HepG2 (cell line): ENCODE data around the gene TMEM63B. TPM values are rescaled to one million over a fixed set of nuclear protein-coding genes. Genes with fewer than 3 reads are reported as not detected.

Experiments
- ATAC-seq: fragments of 200-7000 bp; cut with Tn5 transposase; 3 replicates; pipeline ENCODE4 v1.9.1; 2020; ENCODE audit warnings: mild to moderate bottlenecking, moderate library complexity
- BruUV-seq: library from RNA; stranded (reverse); fragments of 400-500 nt; replicated peaks from 2 replicates; lab custom pipeline; 2021; lab: Mats Ljungman, UMichigan
- CTCF ChIA-PET: fragments of 300-600 bp; formaldehyde crosslinking; extraction: SDS; loops from one replicate; lab custom pipeline; 2021; ENCODE audit warnings: low total read pairs, inconsistent platforms, low intra/inter-chr PET ratio; lab: Yijun Ruan, JAX
- POLR2A ChIA-PET: fragments of 350-600 bp; sonication (Branson Sonifier 250); formaldehyde crosslinking; loops from one replicate; lab custom pipeline; 2020; ENCODE audit warnings: antibody characterized with exemption, inconsistent platforms; lab: Yijun Ruan, JAX
- DNase-seq: peaks from one replicate; pipeline ENCODE4 v3.0.0-alpha.2; 2015; ENCODE audit warnings: low spot score
- FAIRE-seq: peaks from 3 replicates; lab custom pipeline; 2011; peaks lifted over from hg19 to GRCh38; lab: Jason Lieb, UNC
- H2AFZ ChIP-seq: one replicate; pipeline ENCODE4 v1.6.1; 2011; ENCODE audit warnings: low read length, inconsistent platforms
- H3K27ac ChIP-seq: fragments of 300-600 bp; 3 replicates; pipeline ENCODE4 v1.8.0; 2011; ENCODE audit warnings: mixed run types, mild to moderate bottlenecking, mixed read lengths, low read length, inconsistent platforms; ENCODE audit not compliant: insufficient read depth; ENCODE audit errors: extremely low read length
- H3K27me3 ChIP-seq, 2 experiments: fragments of 200-600 bp in 1 of 2; 2 replicates in 1 of 2; 3 replicates in 1 of 2; pipeline versions ENCODE4 v1.6.0 to v1.8.0; 2011; ENCODE audit warnings: low read length in 2 of 2, mild to moderate bottlenecking in 2 of 2, moderate library complexity in 2 of 2, inconsistent platforms in 1 of 2; ENCODE audit not compliant: insufficient read depth in 2 of 2, control insufficient read depth in 1 of 2
- H3K36me3 ChIP-seq, 2 experiments: fragments of 200-600 bp in 1 of 2; replicated peaks in 1 of 2; 2 replicates in 1 of 2; 3 replicates in 1 of 2; pipeline versions ENCODE4 v1.5.1 to v1.8.0; 2011; ENCODE audit warnings: low read length in 2 of 2, inconsistent platforms in 1 of 2; ENCODE audit not compliant: insufficient read depth in 2 of 2, control insufficient read depth in 1 of 2
- H3K4me1 ChIP-seq: 2 replicates; pipeline ENCODE4 v1.5.1; 2012; ENCODE audit warnings: low read length, inconsistent platforms; ENCODE audit not compliant: insufficient read depth
- H3K4me2 ChIP-seq: 2 replicates; pipeline ENCODE4 v1.6.0; 2011; ENCODE audit warnings: low read depth, low read length, inconsistent platforms
- H3K4me3 ChIP-seq, 3 experiments: fragments of 200-600 bp in 1 of 3; sonication (generic), shearing (Covaris generic) in 1 of 3; replicated peaks in 1 of 3; 2 replicates each; pipeline ENCODE4 v1.5.1; 2011 to 2016; ENCODE audit warnings: low read length in 3 of 3, inconsistent platforms in 2 of 3, low read depth in 2 of 3, mild to moderate bottlenecking in 2 of 3, control low read depth in 1 of 3, mixed read lengths in 1 of 3; ENCODE audit not compliant: insufficient read depth in 1 of 3
- H3K79me2 ChIP-seq: one replicate; pipeline ENCODE4 v1.6.1; 2011; ENCODE audit warnings: low read length, inconsistent platforms; ENCODE audit not compliant: insufficient read depth
- H3K9ac ChIP-seq: 2 replicates; pipeline ENCODE4 v1.6.0; 2011; ENCODE audit warnings: mild to moderate bottlenecking, low read depth, low read length, inconsistent platforms; ENCODE audit not compliant: insufficient read depth
- H3K9me3 ChIP-seq: 2 replicates; pipeline ENCODE4 v1.5.1; 2012; ENCODE audit warnings: mild to moderate bottlenecking, low read length
- H4K20me1 ChIP-seq: 2 replicates; pipeline ENCODE4 v1.6.0; 2011; ENCODE audit warnings: inconsistent platforms, mild to moderate bottlenecking, low read length, moderate library complexity; ENCODE audit not compliant: insufficient read depth
- AGO2 ChIP-seq: fragments of 200-400 bp; formaldehyde crosslinking; optimal IDR thresholded peaks from 2 replicates; pipeline ENCODE3; 2017; ENCODE audit warnings: mild to moderate bottlenecking, low read depth, low read length, moderate library complexity
- CTCF ChIP-seq: sonication (generic); formaldehyde crosslinking; IDR thresholded peaks from 2 replicates; pipeline ENCODE4 v1.5.0; 2020; ENCODE audit warnings: mild to moderate bottlenecking, missing genetic modification reagents, moderate library complexity
- DNMT3B ChIP-seq: conservative IDR thresholded peaks from 2 replicates; pipeline ENCODE4 v1.6.1; 2016; ENCODE audit warnings: missing biosample characterization, control low read depth
- HNRNPL ChIP-seq: fragments of 200-400 bp; formaldehyde crosslinking; IDR thresholded peaks from 2 replicates; pipeline ENCODE4 v1.6.1; 2017; ENCODE audit warnings: mild to moderate bottlenecking, low read depth, low read length
- KDM6A ChIP-seq: IDR thresholded peaks from 2 replicates; pipeline ENCODE4 v1.6.1; 2016; ENCODE audit warnings: low read depth
- PHF8 ChIP-seq: sonication (generic); formaldehyde crosslinking; IDR thresholded peaks from 2 replicates; pipeline ENCODE4 v1.5.0; 2020; ENCODE audit warnings: missing genetic modification reagents
- POLR2A ChIP-seq, 2 experiments: IDR thresholded peaks; 2 replicates each; pipeline ENCODE4 v1.6.1; 2011; ENCODE audit warnings: low read depth in 2 of 2, low read length in 2 of 2, mild to moderate bottlenecking in 1 of 2, moderate library complexity in 1 of 2; ENCODE audit not compliant: insufficient read depth in 1 of 2
- RBFOX2 ChIP-seq: fragments of 200-400 bp; formaldehyde crosslinking; IDR thresholded peaks from 2 replicates; pipeline ENCODE4 v1.6.1; 2017; ENCODE audit warnings: low read depth, mild to moderate bottlenecking, low read length
- RBM22 ChIP-seq: fragments of 200-400 bp; formaldehyde crosslinking; optimal IDR thresholded peaks from 2 replicates; pipeline ENCODE3; 2017; ENCODE audit warnings: mild to moderate bottlenecking, low read length, moderate library complexity
- ZNF33B ChIP-seq: sonication (generic); formaldehyde crosslinking; IDR thresholded peaks from 2 replicates; pipeline ENCODE4 v1.5.1; 2020; ENCODE audit warnings: mild to moderate bottlenecking, missing genetic modification reagents
- WGBS: methylation state at CpG from one replicate; pipeline ENCODE4 v1.1.6; 2017; ENCODE audit warnings: low lambda C conversion rate; 5-methylcytosine and 5-hydroxymethylcytosine counted together
- in situ Hi-C: cut with HindIII; loops from 2 replicates; pipeline ENCODE4 v1.10.0; 2017; ENCODE audit warnings: low pct_unique_long_range_greater_than_20kb; ENCODE audit not compliant: extremely low pct_ligation_motif_present
- intact Hi-C: fragments of 100-400 bp; cut with micrococcal nuclease; formaldehyde crosslinking; loops from one replicate; pipeline ENCODE4 v1.10.0; 2022; ENCODE audit not compliant: unreplicated experiment
- polyA plus RNA-seq, 8 experiments: library from polyadenylated mRNA; depleted of rRNA in 3 of 8; stranded (reverse) in 7 of 8; unstranded in 1 of 8; fragments of >200 nt; fragmentation: Illumina TruSeq in 4 of 8; extraction: Trizol in 4 of 8; gene quantifications; 2 replicates each; pipeline versions ENCODE4 v1.2.1 to v1.2.3, GENCODE V29; 2011 to 2016; ENCODE audit warnings: low read depth in 4 of 8, missing spikeins in 1 of 8, mixed read lengths in 1 of 8; ENCODE audit not compliant: insufficient read depth in 1 of 8
- total RNA-seq, 5 experiments: library from RNA; depleted of rRNA; stranded (reverse); fragments of >200 nt; fragmentation: Illumina TruSeq; extraction: Trizol; gene quantifications; 2 replicates each; pipeline ENCODE4 v1.2.3, GENCODE V29; 2016; ENCODE audit warnings: low read depth in 1 of 5

Gene TMEM63B
- total and polyA plus RNA-seq, 2 of the 13 experiments (the other 11 are each of a cell fraction or from before 2014, with no cell fraction given): 27.4 to 75.8 TPM

GRCh38 chr6:44152533-44152932 is 25.2 kb downstream of the TMEM63B start:
- TF ChIP-seq AGO2 (peak; percentile 65), ZNF33B (CRISPR knock-in tag) (no peak), POLR2A (IDR thresholded peaks at IDR 0.05; ENCODE audit: insufficient read depth in 1 of 2, low read depth in 2 of 2, low read length in 2 of 2) (peak in 1 of 2 experiments; percentile 1; a peak in 1 of 4 replicates)
- DNase-seq: no peak
- WGBS: over 99% methylated on average over 14 of the region's 19 CpGs
- no TSS peak for BruUV-seq
- H3K36me3 ChIP-seq: peaks cover 24 to 33% of the 10 kb centered on the region in 2 experiments
- no peaks in the 10 kb centered on the region for H3K27me3 ChIP-seq
- H3K79me2 ChIP-seq: no peaks in the 10 kb centered on the region
- H3K27ac ChIP-seq: no peak overlapping the region
- CTCF ChIA-PET: interaction anchor here (0.7 to 5.8 kb wide), 7 partner anchors 32 to 186 kb away, joined by 3 to 74 read pairs (median 4); partner anchors contain the start of genes SLC29A1 and SLC35B2
- no peak overlapping the region for H3K4me3 ChIP-seq
- ATAC-seq: no peak
- no peak overlapping the region for H3K4me2 ChIP-seq
- POLR2A ChIA-PET: no interaction called here
- H4K20me1 ChIP-seq: no peaks in the 10 kb centered on the region
- no peak overlapping the region for H2AFZ ChIP-seq
- no peaks in the 10 kb centered on the region for H3K9me3 ChIP-seq
- in situ Hi-C loops: loop anchor here (5.0 kb wide), 1 partner anchor 50 kb away; no protein-coding TSS in a partner anchor
- H3K9ac ChIP-seq: no peak overlapping the region
- intact Hi-C loops: loop anchor here (1.0 kb wide), 1 partner anchor 56 kb away; no protein-coding TSS in a partner anchor
- peaks cover 40% of the 10 kb centered on the region for H3K4me1 ChIP-seq
- FAIRE-seq: no peak

- TF ChIP-seq HNRNPL (peak; percentile 79), KDM6A (CRISPR knock-in tag) (no peak), RBFOX2 (peak; percentile 30; the same call in 1 of the 2 replicates), RBM22 (peak; percentile 37), DNMT3B (no peak), PHF8 (CRISPR knock-in tag) (no peak), CTCF (CRISPR knock-in tag) (no peak)
Observed at GRCh38 chr6:44154067-44154466, 26.7 kb downstream of the TMEM63B start.

More at GRCh38 chr6:44154067-44154466, 26.7 kb downstream of the TMEM63B start:
- Histone ChIP-seq H4K20me1 (no peaks in the 10 kb centered on the region), H3K9ac (no peak overlapping the region), H3K9me3 (no peaks in the 10 kb centered on the region), H3K27me3 (no peaks in the 10 kb centered on the region), H3K79me2 (no peaks in the 10 kb centered on the region), H3K27ac (no peak overlapping the region), H3K4me2 (no peak overlapping the region), H3K36me3 (peaks cover 14 to 18% of the 10 kb centered on the region in 2 experiments), H3K4me3 (no peak overlapping the region), H2AFZ (no peak overlapping the region), H3K4me1 (peaks cover 55% of the 10 kb centered on the region)
- DNase-seq (no peak), ATAC-seq (no peak), FAIRE-seq (no peak)
- WGBS: over 99% methylated on average over 10 of the region's 12 CpGs
- ChIA-PET CTCF (interaction anchor here (5.8 kb wide), 1 partner anchor 55 kb away, joined by 74 read pairs; no protein-coding TSS in a partner anchor), POLR2A (interaction anchor here (1.2 kb wide), 1 partner anchor 59 kb away, joined by 3 read pairs; no protein-coding TSS in a partner anchor)
- intact Hi-C loops: no loop called here
- in situ Hi-C loops: loop anchor here (5.0 kb wide), 1 partner anchor 52 kb away; no protein-coding TSS in a partner anchor
- BruUV-seq: no TSS peak
